ENCODE data around the gene GABRQ.
"Not testable (repeated sequence)": the region's sequence is repeated elsewhere in the genome, so short reads cannot be mapped to it uniquely, and the experiment has no call there.

Gene GABRQ

GRCh38 chrX:152663086-152663485, 25.4 kb downstream of the GABRQ start:
- no peak for DNase-seq

- DNase-seq = no peak
Measured at GRCh38 chrX:152674135-152674534, 36.4 kb downstream of the GABRQ start.

- not testable (repeated sequence) for DNase-seq
Measured at GRCh38 chrX:152674652-152675051, 37.0 kb downstream of the GABRQ start.

GRCh38 chrX:152681012-152681411, 43.3 kb downstream of the GABRQ start:
- not testable (repeated sequence) for DNase-seq

- DNase-seq = not testable (repeated sequence)
Measured at GRCh38 chrX:152697952-152698931, 60.5 kb downstream of the GABRQ start, which contains the start of gene MAGEA3. Gene MAGEA3 (plus strand): TSS chrX:152698794. CDS start chrX:152700833, 2,039 bp downstream.

GRCh38 chrX:152700390-152700789, 62.7 kb downstream of the GABRQ start:
- DNase-seq = not testable (repeated sequence)

GRCh38 chrX:152706500-152706899, 68.8 kb downstream of the GABRQ start:
- DNase-seq = not testable (repeated sequence)
